RKO (cell line): ENCODE measurements around the gene NVL.
"Not testable (repeated sequence)": the region's sequence is repeated elsewhere in the genome, so short reads cannot be mapped to it uniquely, and the experiment has no call there.

Source experiments
- DNase-seq: peaks from one replicate; pipeline ENCODE4 v3.0.0-alpha.2; 2016; ENCODE audit warnings: low spot score

Gene NVL

GRCh38 chr1:224329842-224330753 is at the start of gene NVL:
NVL (minus strand) TSS chr1:224330172; CDS start chr1:224330127, 45 bp downstream.
- DNase-seq, result peak; percentile 92

GRCh38 chr1:224378855-224379631 is 49.1 kb upstream of the NVL start:
- DNase-seq, result no peak

- DNase-seq, result peak; percentile 46
Observed at GRCh38 chr1:224377676-224378006, 47.7 kb upstream of the NVL start.

- no peak for DNase-seq
Observed at GRCh38 chr1:224375059-224375458, 45.1 kb upstream of the NVL start.

- DNase-seq, result no peak
Observed at GRCh38 chr1:224373008-224373590, 43.1 kb upstream of the NVL start.

- DNase-seq, result no peak
Observed at GRCh38 chr1:224368409-224368808, 38.4 kb upstream of the NVL start.

- DNase-seq, result no peak
Observed at GRCh38 chr1:224359207-224359606, 29.2 kb upstream of the NVL start.

GRCh38 chr1:224358237-224358636 is 28.3 kb upstream of the NVL start:
- DNase-seq, result no peak

- peak; percentile 59 for DNase-seq
Observed at GRCh38 chr1:224357626-224358124, 27.7 kb upstream of the NVL start.

GRCh38 chr1:224356685-224357625 is 27.0 kb upstream of the NVL start, which contains the start of gene CNIH4:
CNIH4 (plus strand) TSS chr1:224356879; CDS start chr1:224356925, 46 bp downstream.
- peak; percentile 96 for DNase-seq

GRCh38 chr1:224353975-224354925 is 24.3 kb upstream of the NVL start:
- no peak for DNase-seq

- DNase-seq, result not testable (repeated sequence)
Observed at GRCh38 chr1:224352436-224353085, 22.6 kb upstream of the NVL start.

GRCh38 chr1:224349716-224350115 is 19.7 kb upstream of the NVL start:
- not testable (repeated sequence) for DNase-seq

- no peak for DNase-seq
Observed at GRCh38 chr1:224348137-224348536, 18.2 kb upstream of the NVL start.

- DNase-seq, result no peak
Observed at GRCh38 chr1:224343679-224344078, 13.7 kb upstream of the NVL start.

GRCh38 chr1:224340453-224341384 is 10.7 kb upstream of the NVL start:
- not testable (repeated sequence) for DNase-seq

GRCh38 chr1:224339442-224340033 is 9.6 kb upstream of the NVL start:
- no peak for DNase-seq
